IMR-90 (cell line): ENCODE results near the gene OGG1.

Experiments used
- BHLHE40 ChIP-seq: fragments of 150-350 bp; IDR thresholded peaks from 2 replicates; pipeline ENCODE4 v1.6.1; 2016; ENCODE audit warnings: mild to moderate bottlenecking, low read depth, low read length
- CTCF ChIP-seq: conservative IDR thresholded peaks from 2 replicates; pipeline ENCODE4 v1.5.1; 2012; ENCODE audit warnings: mild to moderate bottlenecking, low read depth, low read length, improper control_type of control experiment
- MXI1 ChIP-seq: IDR thresholded peaks from 2 replicates; pipeline ENCODE4 v1.6.1; 2012; ENCODE audit warnings: low read depth, mild to moderate bottlenecking, low read length, moderate library complexity, borderline replicate concordance
- POLR2A ChIP-seq: IDR thresholded peaks from 2 replicates; pipeline ENCODE4 v1.6.1; 2012; ENCODE audit warnings: mild to moderate bottlenecking, low read depth, low read length
- RFX5 ChIP-seq: IDR thresholded peaks from 2 replicates; pipeline ENCODE4 v1.8.0; 2012; ENCODE audit warnings: low read depth, mild to moderate bottlenecking, low read length, moderate library complexity
- SMC3 ChIP-seq: fragments of 150-350 bp; IDR thresholded peaks from 2 replicates; pipeline ENCODE4 v1.6.1; 2016; ENCODE audit warnings: low read depth, mild to moderate bottlenecking, antibody characterized with exemption, low read length, moderate library complexity

- TF ChIP-seq CTCF = no peak
- no peak for TF ChIP-seq RFX5
- TF ChIP-seq POLR2A = no peak
- TF ChIP-seq BHLHE40 = no peak
- no peak for TF ChIP-seq SMC3
- TF ChIP-seq MXI1 = no peak
These were observed 17.7 kb downstream of the OGG1 start for GRCh38 chr3:9767418-9767817.
